Cardiac fibroblast (primary cell): Measurements from ENCODE around the gene EPHB1.

Experiments
- DNase-seq, 2 donors: peaks; one replicate each; pipeline versions ENCODE4 v3.0.0 to v3.0.0-alpha.2; 2010; ENCODE audit warnings: low read depth in 2 of 2
- H3K4me3 ChIP-seq, 2 donors: replicated peaks in 1 of 2; 1 replicate in 1 of 2; 2 replicates in 1 of 2; pipeline ENCODE4 v1.5.1; 2011; ENCODE audit warnings: low read depth in 2 of 2, low read length in 2 of 2, mild to moderate bottlenecking in 2 of 2, moderate library complexity in 1 of 2
- CTCF ChIP-seq: IDR thresholded peaks from one replicate; pipeline ENCODE4 v1.5.1; 2011; ENCODE audit warnings: low read depth, mild to moderate bottlenecking, low read length, inconsistent platforms

Gene EPHB1

GRCh38 chr3:134928392-134928791 is 133.3 kb downstream of the EPHB1 start:
- no peak overlapping the region for H3K4me3 ChIP-seq
- no peak for DNase-seq
- TF ChIP-seq CTCF = no peak

GRCh38 chr3:134928819-134929218 is 133.8 kb downstream of the EPHB1 start:
- DNase-seq = no peak
- no peak for TF ChIP-seq CTCF
- no peak overlapping the region for H3K4me3 ChIP-seq

- TF ChIP-seq CTCF = no peak
- H3K4me3 ChIP-seq = no peak overlapping the region
- DNase-seq = no peak
Measured at GRCh38 chr3:134929976-134930375, 134.9 kb downstream of the EPHB1 start.

GRCh38 chr3:134931045-134931785 is 136.2 kb downstream of the EPHB1 start:
- no peak for TF ChIP-seq CTCF
- no peak for DNase-seq
- H3K4me3 ChIP-seq = no peak overlapping the region

- no peak for TF ChIP-seq CTCF
- no peak for DNase-seq
- H3K4me3 ChIP-seq = no peak overlapping the region
Measured at GRCh38 chr3:134932035-134932434, 137.0 kb downstream of the EPHB1 start.

GRCh38 chr3:134933997-134934396 is 138.9 kb downstream of the EPHB1 start:
- TF ChIP-seq CTCF = no peak
- no peak for DNase-seq
- no peak overlapping the region for H3K4me3 ChIP-seq

- TF ChIP-seq CTCF = no peak
- no peak overlapping the region for H3K4me3 ChIP-seq
- DNase-seq = no peak
Measured at GRCh38 chr3:134934933-134935332, 139.9 kb downstream of the EPHB1 start.
